ENCODE data around the gene IFT80. TPM values are rescaled to one million over a fixed set of nuclear protein-coding genes. Genes with fewer than 3 reads are reported as not detected.

IFT80 gene
- total and polyA plus RNA-seq, 8 donors = 27.9 to 92.0 (median 74.1) TPM

GRCh38 chr3:160401291-160402095 lies 2.5 kb upstream of the IFT80 start:
- intact Hi-C loops (cut with DNase I) = no loop called here

GRCh38 chr3:160400702-160401150 lies 1.7 kb upstream of the IFT80 start:
- DNase-seq = peak in 2 of 4 donors; percentile 45 to 90
- H3K4me1 ChIP-seq = peaks cover 0 to 57% of the 10 kb centered on the region in 2 donors
- peak; percentile 1 for ATAC-seq
- H3K36me3 ChIP-seq = no peaks in the 10 kb centered on the region
- TF ChIP-seq CTCF (IDR thresholded peaks at IDR 0.05) = no peak
- no peaks in the 10 kb centered on the region for H3K27me3 ChIP-seq
- H3K4me3 ChIP-seq = peak overlapping the region; percentile 72 to 81
- intact Hi-C loops (cut with DNase I) = no loop called here
- no peaks in the 10 kb centered on the region for H3K9me3 ChIP-seq
- peak overlapping the region; percentile 91 to 93 for H3K27ac ChIP-seq

More at GRCh38 chr3:160401291-160402095, 2.5 kb upstream of the IFT80 start:
- no peaks in the 10 kb centered on the region for H3K9me3 ChIP-seq
- DNase-seq (peak in 2 of 4 donors; percentile 48 to 74), ATAC-seq (peak; percentile 18)
- H3K4me1 ChIP-seq = peaks cover 0 to 57% of the 10 kb centered on the region in 2 donors
- H3K27me3 ChIP-seq = no peaks in the 10 kb centered on the region
- TF ChIP-seq CTCF (IDR thresholded peaks at IDR 0.05) = no peak
- peak overlapping the region; percentile 91 to 93 for H3K27ac ChIP-seq
- H3K4me3 ChIP-seq = peak overlapping the region; percentile 72 to 81
- H3K36me3 ChIP-seq = peaks cover 0 to under 1% of the 10 kb centered on the region in 2 donors

GRCh38 chr3:160400030-160400701 lies 1.1 kb upstream of the IFT80 start:
- H3K4me3 ChIP-seq = peak overlapping the region; percentile 72 to 81
- no peaks in the 10 kb centered on the region for H3K9me3 ChIP-seq
- H3K36me3 ChIP-seq = no peaks in the 10 kb centered on the region
- H3K27me3 ChIP-seq = no peaks in the 10 kb centered on the region
- H3K27ac ChIP-seq = peak overlapping the region; percentile 91 to 93
- no peak for TF ChIP-seq CTCF (IDR thresholded peaks at IDR 0.05)
- ATAC-seq (peak; percentile 10), DNase-seq (peak in 3 of 4 donors; percentile 49 to 87 (median 67))
- intact Hi-C loops (cut with DNase I) = no loop called here
- peaks cover 0 to 56% of the 10 kb centered on the region in 2 donors for H3K4me1 ChIP-seq

DNA sequence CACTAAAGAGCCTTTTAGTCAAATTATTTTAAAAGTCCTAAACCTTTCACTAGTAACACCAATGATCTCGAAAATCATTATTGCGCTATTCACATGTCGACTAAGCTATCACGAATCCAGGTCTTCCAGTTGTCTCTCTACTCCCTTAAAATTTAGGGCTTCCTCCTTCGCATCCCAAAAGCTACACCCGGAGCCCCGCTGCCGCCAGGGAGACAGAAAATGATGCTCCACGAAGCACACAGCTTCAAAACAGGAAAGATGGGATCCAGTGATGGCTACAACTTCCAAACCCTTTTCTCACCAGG lies 253 bp downstream of the IFT80 start:
- ATAC-seq (no peak), DNase-seq (no peak)
- TF ChIP-seq CTCF (IDR thresholded peaks at IDR 0.05) = no peak
- Histone ChIP-seq H3K27me3 (no peaks in the 10 kb centered on the region), H3K4me3 (peak overlapping the region; percentile 72 to 81), H3K4me1 (peaks cover 0 to 42% of the 10 kb centered on the region in 2 donors), H3K27ac (peak overlapping the region; percentile 91 to 93), H3K36me3 (no peaks in the 10 kb centered on the region), H3K9me3 (no peaks in the 10 kb centered on the region)
- intact Hi-C loops (cut with DNase I) = no loop called here

- Histone ChIP-seq H3K36me3 (no peaks in the 10 kb centered on the region), H3K4me1 (peaks cover 0 to 11% of the 10 kb centered on the region in 2 donors), H3K4me3 (no peak overlapping the region), H3K27me3 (no peaks in the 10 kb centered on the region), H3K27ac (peak overlapping the region in 1 of 2 donors; percentile 16), H3K9me3 (no peaks in the 10 kb centered on the region)
- ATAC-seq (peak; percentile 8), DNase-seq (peak in 1 of 4 donors; percentile 42)
- intact Hi-C loops (cut with DNase I) = no loop called here
- no peak for TF ChIP-seq CTCF (IDR thresholded peaks at IDR 0.05)
These were observed 3.7 kb downstream of the IFT80 start for GRCh38 chr3:160395297-160395696.

Measured in left lung (tissue), 10 donors.